Measurements from ENCODE around the gene SLC6A11. TPM values are rescaled to one million over a fixed set of nuclear protein-coding genes. Genes with fewer than 3 reads are reported as not detected.

Gene SLC6A11
- total and polyA plus RNA-seq, 9 of the 15 experiments (the other 6 are each of a cell fraction or from before 2014, with no cell fraction given): 0.04 TPM; not detected in 8

GRCh38 chr3:10781981-10782380 lies 34.0 kb upstream of the SLC6A11 start:
- Histone ChIP-seq H3K36me3 (ENCODE audit: control insufficient read depth, insufficient read depth, low read length) (no peaks in the 10 kb centered on the region), H3K9me1 (ENCODE audit: control insufficient read depth, insufficient read depth, low read length) (no peaks in the 10 kb centered on the region), H3K9ac (ENCODE audit: insufficient read depth in 1 of 2, low read depth in 2 of 2, low read length in 2 of 2) (no peak overlapping the region), H3K79me2 (ENCODE audit: control insufficient read depth, insufficient read depth, low read length) (no peaks in the 10 kb centered on the region), H3K27me3 (ENCODE audit: control insufficient read depth in 2 of 2, insufficient read depth in 2 of 2, low read length in 2 of 2) (no peaks in the 10 kb centered on the region), H3K27ac (ENCODE audit: extremely low read depth, low read depth, low read length) (no peak overlapping the region), H3K9me3 (replicated peaks; ENCODE audit: control insufficient read depth, insufficient read depth, low read depth, low read length) (no peaks in the 10 kb centered on the region), H3K4me1 (replicated peaks in 1 of 2; ENCODE audit: control insufficient read depth in 2 of 2, insufficient read depth in 2 of 2, low read length in 2 of 2) (no peaks in the 10 kb centered on the region), H3K4me2 (ENCODE audit: insufficient read depth, low read length) (no peak overlapping the region), H2AFZ (ENCODE audit: low read depth, low read length) (no peak overlapping the region), H4K20me1 (replicated peaks; ENCODE audit: control insufficient read depth, insufficient read depth, low read length) (peaks cover 3% of the 10 kb centered on the region), H3K4me3 (no peak overlapping the region)
- ChIA-PET CTCF (ENCODE audit: low intra/inter-chr PET ratio) (interaction anchor here (1.8 kb wide), 1 partner anchor 23 kb away, joined by 11 read pairs; no protein-coding TSS in a partner anchor), POLR2A (no interaction called here)
- intact Hi-C loops (cut with micrococcal nuclease) (no loop called here), in situ Hi-C loops (cut with MboI) (no loop called here)
- DNase-seq (ENCODE audit: extremely low read depth in 1 of 4, low spot score in 3 of 4): no peak
- FAIRE-seq: no peak
- 2% methylated on average over 2 of the region's 2 CpGs for WGBS (ENCODE audit: insufficient coverage, low coverage, missing lambda C conversion rate)
- no TSS peak for BruUV-seq (replicated peaks)
- ATAC-seq: no peak
- no peak for TF ChIP-seq KDM2B (CRISPR knock-in tag; IDR thresholded peaks at IDR 0.05)
- TF ChIP-seq RBBP5 (IDR thresholded peaks at IDR 0.05; ENCODE audit: borderline replicate concordance, insufficient read depth, low read length, poor library complexity, severe bottlenecking): no peak
- TF ChIP-seq CCAR2 (IDR thresholded peaks at IDR 0.05; ENCODE audit: low read depth, low read length): no peak
- no peak for TF ChIP-seq ZNF311 (CRISPR knock-in tag; IDR thresholded peaks at IDR 0.05)
- no peak for TF ChIP-seq ZNF384 (IDR thresholded peaks at IDR 0.05; ENCODE audit: low read depth, low read length)
- no peak for TF ChIP-seq ZNF551 (CRISPR knock-in tag; IDR thresholded peaks at IDR 0.05)
- no peak for TF ChIP-seq ZNF217 (CRISPR knock-in tag; IDR thresholded peaks at IDR 0.05)
- TF ChIP-seq ARID4B (CRISPR knock-in tag; IDR thresholded peaks at IDR 0.05): no peak
- no peak for TF ChIP-seq SNRNP70 (optimal IDR thresholded peaks at IDR 0.05; ENCODE audit: low read depth, low read length)
- TF ChIP-seq GATA2 (CRISPR knock-in tag; IDR thresholded peaks at IDR 0.05): no peak
- no peak for TF ChIP-seq BHLHE40 (IDR thresholded peaks at IDR 0.05; ENCODE audit: low read length)
- TF ChIP-seq CBX2 (IDR thresholded peaks at IDR 0.05; ENCODE audit: insufficient read depth, low read length, poor library complexity, severe bottlenecking): no peak
- no peak for TF ChIP-seq POLR2G (IDR thresholded peaks at IDR 0.05; ENCODE audit: low read depth, low read length)
- no peak for TF ChIP-seq ZNF175 (CRISPR knock-in tag; IDR thresholded peaks at IDR 0.05; ENCODE audit: low read depth)
- TF ChIP-seq RBM15 (IDR thresholded peaks at IDR 0.05; ENCODE audit: insufficient read depth, low read length): no peak
- no peak for TF ChIP-seq COPS2 (conservative IDR thresholded peaks at IDR 0.05)
- no peak for TF ChIP-seq ETS2 (tag; IDR thresholded peaks at IDR 0.05; ENCODE audit: borderline replicate concordance, poor library complexity, severe bottlenecking)
- TF ChIP-seq, protein P1, sequence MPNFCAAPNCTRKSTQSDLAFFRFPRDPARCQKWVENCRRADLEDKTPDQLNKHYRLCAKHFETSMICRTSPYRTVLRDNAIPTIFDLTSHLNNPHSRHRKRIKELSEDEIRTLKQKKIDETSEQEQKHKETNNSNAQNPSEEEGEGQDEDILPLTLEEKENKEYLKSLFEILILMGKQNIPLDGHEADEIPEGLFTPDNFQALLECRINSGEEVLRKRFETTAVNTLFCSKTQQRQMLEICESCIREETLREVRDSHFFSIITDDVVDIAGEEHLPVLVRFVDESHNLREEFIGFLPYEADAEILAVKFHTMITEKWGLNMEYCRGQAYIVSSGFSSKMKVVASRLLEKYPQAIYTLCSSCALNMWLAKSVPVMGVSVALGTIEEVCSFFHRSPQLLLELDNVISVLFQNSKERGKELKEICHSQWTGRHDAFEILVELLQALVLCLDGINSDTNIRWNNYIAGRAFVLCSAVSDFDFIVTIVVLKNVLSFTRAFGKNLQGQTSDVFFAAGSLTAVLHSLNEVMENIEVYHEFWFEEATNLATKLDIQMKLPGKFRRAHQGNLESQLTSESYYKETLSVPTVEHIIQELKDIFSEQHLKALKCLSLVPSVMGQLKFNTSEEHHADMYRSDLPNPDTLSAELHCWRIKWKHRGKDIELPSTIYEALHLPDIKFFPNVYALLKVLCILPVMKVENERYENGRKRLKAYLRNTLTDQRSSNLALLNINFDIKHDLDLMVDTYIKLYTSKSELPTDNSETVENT (CRISPR knock-in tag; IDR thresholded peaks at IDR 0.05): no peak

Measured in K562 (cell line).